CD14-positive monocyte (primary cell): ENCODE results near the gene HSPG2. TPM values are rescaled to one million over a fixed set of nuclear protein-coding genes. Genes with fewer than 3 reads are reported as not detected.

Experiments
- DNase-seq, 3 donors: peaks; one replicate each; pipeline ENCODE4 v3.0.0-alpha.2; 2011 to 2022
- H2AFZ ChIP-seq: 2 replicates; pipeline ENCODE4 v1.6.0; 2012; ENCODE audit warnings: mild to moderate bottlenecking, low read depth, low read length, inconsistent platforms; ENCODE audit not compliant: insufficient read depth, poor library complexity, severe bottlenecking
- H3K27ac ChIP-seq, 2 donors: 1 replicate in 1 of 2; 2 replicates in 1 of 2; pipeline ENCODE4 v1.5.1; 2012 to 2013; ENCODE audit warnings: low read length in 2 of 2, control low read depth in 1 of 2, inconsistent platforms in 1 of 2, low read depth in 1 of 2, mild to moderate bottlenecking in 1 of 2
- H3K27me3 ChIP-seq, 2 donors: one replicate each; pipeline versions ENCODE4 v1.6.0 to v1.6.1; 2011 to 2013; ENCODE audit warnings: low read length in 2 of 2; ENCODE audit not compliant: control insufficient read depth in 2 of 2, insufficient read depth in 2 of 2
- H3K36me3 ChIP-seq, 2 donors: replicated peaks in 1 of 2; 1 replicate in 1 of 2; 2 replicates in 1 of 2; pipeline versions ENCODE4 v1.5.1 to v1.6.1; 2012 to 2013; ENCODE audit warnings: low read length in 2 of 2, control low read depth in 1 of 2, inconsistent platforms in 1 of 2, mild to moderate bottlenecking in 1 of 2; ENCODE audit not compliant: insufficient read depth in 2 of 2, control insufficient read depth in 1 of 2
- H3K4me1 ChIP-seq, 2 donors: 1 replicate in 1 of 2; 2 replicates in 1 of 2; pipeline versions ENCODE4 v1.5.1 to v1.6.1; 2012 to 2013; ENCODE audit warnings: low read length in 2 of 2, control low read depth in 1 of 2, inconsistent platforms in 1 of 2, mild to moderate bottlenecking in 1 of 2, moderate library complexity in 1 of 2; ENCODE audit not compliant: insufficient read depth in 2 of 2, control insufficient read depth in 1 of 2
- H3K4me2 ChIP-seq: replicated peaks from 2 replicates; pipeline ENCODE3; 2012; ENCODE audit warnings: low read length, moderate library complexity, mild to moderate bottlenecking; ENCODE audit not compliant: poor library complexity, severe bottlenecking; ENCODE audit errors: extremely low read depth
- H3K4me3 ChIP-seq, 3 experiments: fragments of 200-600 bp in 1 of 3; sonication (generic) in 1 of 3; replicated peaks in 1 of 3; 1 replicate in 2 of 3; 2 replicates in 1 of 3; pipeline ENCODE4 v1.5.1; 2011 to 2013; ENCODE audit warnings: low read length in 3 of 3, mild to moderate bottlenecking in 3 of 3, control low read depth in 2 of 3, low read depth in 2 of 3, inconsistent platforms in 1 of 3, moderate library complexity in 1 of 3
- H3K79me2 ChIP-seq: 2 replicates; pipeline ENCODE4 v1.6.0; 2012; ENCODE audit warnings: mild to moderate bottlenecking, control low read depth, inconsistent platforms, low read length, moderate library complexity; ENCODE audit not compliant: insufficient read depth
- H3K9ac ChIP-seq: 2 replicates; pipeline ENCODE4 v1.6.0; 2017; ENCODE audit warnings: low read length, mild to moderate bottlenecking; ENCODE audit not compliant: insufficient read depth, poor library complexity, severe bottlenecking
- H3K9me3 ChIP-seq, 2 donors: replicated peaks in 1 of 2; 1 replicate in 1 of 2; 2 replicates in 1 of 2; pipeline versions ENCODE4 v1.5.1 to v1.6.1; 2012 to 2013; ENCODE audit warnings: low read length in 2 of 2, control low read depth in 1 of 2; ENCODE audit not compliant: control insufficient read depth in 1 of 2, insufficient read depth in 1 of 2
- H4K20me1 ChIP-seq: 2 replicates; pipeline ENCODE4 v1.6.0; 2012; ENCODE audit warnings: mild to moderate bottlenecking, low read length, control low read depth, moderate library complexity; ENCODE audit not compliant: insufficient read depth
- H3K27ac Mint-ChIP-seq, 7 donors: one replicate each; pipeline ENCODE4 v1.8.0; 2020; ENCODE audit warnings: mild to moderate bottlenecking in 7 of 7, mixed read lengths in 7 of 7, moderate library complexity in 6 of 7, inconsistent platforms in 2 of 7
- H3K27me3 Mint-ChIP-seq, 3 donors: one replicate each; pipeline ENCODE4 v1.8.0; 2021 to 2022; ENCODE audit warnings: low read depth in 3 of 3, mild to moderate bottlenecking in 3 of 3, mixed read lengths in 3 of 3, moderate library complexity in 3 of 3, inconsistent platforms in 1 of 3
- H3K36me3 Mint-ChIP-seq, 2 donors: one replicate each; pipeline ENCODE4 v1.8.0; 2020; ENCODE audit warnings: mixed read lengths in 2 of 2, inconsistent platforms in 1 of 2, mild to moderate bottlenecking in 1 of 2
- H3K4me1 Mint-ChIP-seq: one replicate; pipeline ENCODE4 v1.8.0; 2020; ENCODE audit warnings: mild to moderate bottlenecking, mixed read lengths
- H3K4me3 Mint-ChIP-seq, 2 donors: one replicate each; pipeline ENCODE4 v1.8.0; 2020; ENCODE audit warnings: mild to moderate bottlenecking in 2 of 2, mixed read lengths in 2 of 2, moderate library complexity in 1 of 2
- H3K9me3 Mint-ChIP-seq, 7 donors: one replicate each; pipeline ENCODE4 v1.8.0; 2020 to 2022; ENCODE audit warnings: mixed read lengths in 7 of 7, mild to moderate bottlenecking in 6 of 7, moderate library complexity in 6 of 7, inconsistent platforms in 2 of 7
- CTCF ChIP-seq: fragments of 200-600 bp; IDR thresholded peaks from one replicate; pipeline ENCODE4 v1.8.0; 2022; ENCODE audit warnings: antibody characterized with exemption, mild to moderate bottlenecking
- WGBS: methylation state at CpG from one replicate; pipeline ENCODE4 v1.1.5; 2013; ENCODE audit warnings: missing lambda C conversion rate; ENCODE audit not compliant: insufficient coverage; 5-methylcytosine and 5-hydroxymethylcytosine counted together
- intact Hi-C, 2 donors: fragments of 100-400 bp; cut with micrococcal nuclease; formaldehyde crosslinking; loops; one replicate each; pipeline versions ENCODE4 v1.15.0 to v1.15.1; 2023
- polyA plus RNA-seq, 3 donors: library from polyadenylated mRNA; depleted of rRNA in 1 of 3; unstranded in 2 of 3; stranded (reverse) in 1 of 3; fragments of 300-500 nt in 2 of 3; fragments of >200 nt in 1 of 3; fragmentation: Illumina TruSeq in 2 of 3; gene quantifications; 1 replicate in 2 of 3; 2 replicates in 1 of 3; pipeline ENCODE4 v1.2.3, GENCODE V29; 2012 to 2021

Gene HSPG2
- polyA plus RNA-seq, 3 donors, result 0.44 TPM; not detected in 2

GRCh38 chr1:21820597-21821232, 116.4 kb downstream of the HSPG2 start:
- H3K27ac Mint-ChIP-seq, result peak overlapping the region in 1 of 7 donors; percentile 68
- no peak for DNase-seq

GRCh38 chr1:21818656-21819055, 118.5 kb downstream of the HSPG2 start:
- DNase-seq, result peak; percentile 37 to 53 (median 46)
- Mint-ChIP-seq H3K4me1 (peaks cover 35% of the 10 kb centered on the region), H3K36me3 (peaks cover 0 to 3% of the 10 kb centered on the region in 2 donors), H3K27ac (no peak overlapping the region), H3K9me3 (no peaks in the 10 kb centered on the region), H3K27me3 (peaks cover 2 to 10% (median 6%) of the 10 kb centered on the region in 3 donors), H3K4me3 (peak overlapping the region in 1 of 2 donors; percentile 71)
- no peak overlapping the region for H3K27ac ChIP-seq
- no peak overlapping the region for H3K4me2 ChIP-seq
- no peak overlapping the region for H2AFZ ChIP-seq
- WGBS, result no CpG with 5 or more reads among the region's 10 CpGs
- no peak overlapping the region for H3K9ac ChIP-seq
- H3K36me3 ChIP-seq, result no peaks in the 10 kb centered on the region
- H3K4me1 ChIP-seq, result peaks cover 33 to 41% of the 10 kb centered on the region in 2 donors
- H3K79me2 ChIP-seq, result no peaks in the 10 kb centered on the region
- H3K27me3 ChIP-seq, result no peaks in the 10 kb centered on the region
- peak overlapping the region in 1 of 3 experiments; percentile 20 for H3K4me3 ChIP-seq
- TF ChIP-seq CTCF, result no peak
- H4K20me1 ChIP-seq, result no peaks in the 10 kb centered on the region
- intact Hi-C loops, result loop anchor here (5.0 to 10.0 kb wide), 3 partner anchors 36 to 119 kb away; partner anchors contain the start of genes HSPG2 (in 2 of the 2) and USP48 (in 1 of the 2)
- no peaks in the 10 kb centered on the region for H3K9me3 ChIP-seq

More at GRCh38 chr1:21820597-21821232, 116.4 kb downstream of the HSPG2 start:
- H4K20me1 ChIP-seq, result no peaks in the 10 kb centered on the region
- peaks cover 25 to 26% of the 10 kb centered on the region in 2 donors for H3K4me1 ChIP-seq
- WGBS, result 100% methylated on average over 7 of the region's 9 CpGs
- H3K79me2 ChIP-seq, result no peaks in the 10 kb centered on the region
- H3K27ac ChIP-seq, result no peak overlapping the region
- H3K36me3 ChIP-seq, result no peaks in the 10 kb centered on the region
- no peaks in the 10 kb centered on the region for H3K27me3 ChIP-seq
- no peaks in the 10 kb centered on the region for H3K9me3 ChIP-seq
- intact Hi-C loops, result no loop called here
- Mint-ChIP-seq H3K9me3 (no peaks in the 10 kb centered on the region), H3K4me3 (no peak overlapping the region), H3K27me3 (peaks cover 2 to 7% (median 2%) of the 10 kb centered on the region in 3 donors), H3K36me3 (peaks cover 0 to 3% of the 10 kb centered on the region in 2 donors), H3K4me1 (peaks cover 25% of the 10 kb centered on the region)
- H3K9ac ChIP-seq, result no peak overlapping the region
- H2AFZ ChIP-seq, result no peak overlapping the region
- H3K4me2 ChIP-seq, result no peak overlapping the region
- no peak overlapping the region for H3K4me3 ChIP-seq
- TF ChIP-seq CTCF, result no peak
